Esophagus squamous epithelium (tissue), 5 donors: Measurements from ENCODE around the gene CELSR3. TPM values are rescaled to one million over a fixed set of nuclear protein-coding genes. Genes with fewer than 3 reads are reported as not detected.

Source experiments
- DNase-seq: peaks from one replicate; lab custom pipeline; 2025; lab: John Stamatoyannopoulos, UW
- H3K27ac ChIP-seq, 4 donors: fragments of 200-600 bp; sonication (generic); one replicate each; pipeline ENCODE4 v1.5.1; 2016 to 2019; ENCODE audit warnings: mild to moderate bottlenecking in 1 of 4
- H3K27me3 ChIP-seq, 4 donors: fragments of 200-600 bp; sonication (generic); 1 replicate in 3 of 4; 2 replicates in 1 of 4; pipeline versions ENCODE4 v1.5.1 to v1.6.0; 2017 to 2021; ENCODE audit warnings: antibody characterized with exemption in 1 of 4
- H3K36me3 ChIP-seq, 3 donors: fragments of 200-600 bp; sonication (generic); one replicate each; pipeline ENCODE4 v1.5.1; 2016 to 2019
- H3K4me1 ChIP-seq, 3 donors: fragments of 200-600 bp; sonication (generic); one replicate each; pipeline ENCODE4 v1.5.1; 2017 to 2019
- H3K4me3 ChIP-seq, 4 donors: fragments of 200-600 bp; sonication (generic); 1 replicate in 3 of 4; 2 replicates in 1 of 4; pipeline ENCODE4 v1.5.1; 2016 to 2019; ENCODE audit warnings: mild to moderate bottlenecking in 2 of 4, moderate library complexity in 1 of 4
- H3K9me3 ChIP-seq, 3 donors: fragments of 200-600 bp; sonication (generic); one replicate each; pipeline ENCODE4 v1.5.1; 2016 to 2019
- POLR2A ChIP-seq, 4 donors: fragments of 450-650 bp; IDR thresholded peaks; one replicate each; pipeline ENCODE4 v1.6.1; 2017; ENCODE audit warnings: antibody characterized with exemption in 4 of 4, mild to moderate bottlenecking in 4 of 4, moderate library complexity in 3 of 4
- WGBS, 2 donors: methylation state at CpG; one replicate each; pipeline ENCODE4 v1.1.5; 2018; 5-methylcytosine and 5-hydroxymethylcytosine counted together
- intact Hi-C: fragments of 100-400 bp; cut with DNase I; formaldehyde crosslinking; loops from one replicate; pipeline ENCODE4 v1.15.0; 2022
- total RNA-seq, 4 donors: library from RNA; depleted of rRNA; stranded (reverse); fragments of >200 nt; gene quantifications; one replicate each; pipeline ENCODE4 v1.1.0, GENCODE V29; 2016
- TF ChIP-seq, protein P1 (sequence below), 6 experiments: fragments of 450-650 bp in 4 of 6; fragments of 200-600 bp in 2 of 6; sonication (generic) in 2 of 6; IDR thresholded peaks; one replicate each; pipeline ENCODE4 v1.5.1; 2016 to 2019; ENCODE audit warnings: antibody characterized with exemption in 6 of 6, mild to moderate bottlenecking in 4 of 6, moderate library complexity in 4 of 6
- donor health status: DM: yes; HTN: yes; CAD: no.

Gene CELSR3
- total RNA-seq, 4 donors from 2014 or later, result 0.31 to 0.76 (median 0.45) TPM

DNA sequence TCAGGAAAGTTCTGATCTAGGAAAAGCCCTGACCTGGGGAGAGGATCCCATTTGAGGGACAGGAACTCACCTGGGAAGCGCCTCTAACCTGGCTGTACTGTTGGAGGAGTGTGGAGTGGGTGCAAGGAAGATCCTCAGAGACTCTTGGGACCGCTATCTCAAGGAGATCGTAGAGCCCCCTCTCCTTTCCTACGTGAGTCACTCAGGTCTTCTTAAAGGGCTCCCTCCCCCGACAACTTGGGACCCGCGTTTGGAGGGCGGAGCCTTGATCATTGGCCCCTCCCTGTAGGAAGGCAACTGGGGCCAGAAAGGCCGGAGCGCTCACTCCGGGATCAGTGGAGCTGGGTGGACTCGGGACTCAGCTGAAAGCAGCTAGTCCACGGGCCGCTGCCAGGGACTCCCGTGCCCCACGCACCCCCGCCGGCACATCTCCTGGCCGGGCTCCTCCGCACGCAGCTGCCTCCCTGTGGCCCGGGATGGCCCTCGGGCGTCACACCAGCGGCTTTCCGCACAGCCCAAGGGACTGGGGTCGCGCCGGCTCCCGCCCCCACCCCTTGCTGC, 27.9 kb downstream of the CELSR3 start:
- peak overlapping the region; percentile 66 to 96 (median 90) for H3K4me3 ChIP-seq
- WGBS, 2 donors, result 0 to 20% methylated on average over 4 of the region's 30 CpGs

DNA sequence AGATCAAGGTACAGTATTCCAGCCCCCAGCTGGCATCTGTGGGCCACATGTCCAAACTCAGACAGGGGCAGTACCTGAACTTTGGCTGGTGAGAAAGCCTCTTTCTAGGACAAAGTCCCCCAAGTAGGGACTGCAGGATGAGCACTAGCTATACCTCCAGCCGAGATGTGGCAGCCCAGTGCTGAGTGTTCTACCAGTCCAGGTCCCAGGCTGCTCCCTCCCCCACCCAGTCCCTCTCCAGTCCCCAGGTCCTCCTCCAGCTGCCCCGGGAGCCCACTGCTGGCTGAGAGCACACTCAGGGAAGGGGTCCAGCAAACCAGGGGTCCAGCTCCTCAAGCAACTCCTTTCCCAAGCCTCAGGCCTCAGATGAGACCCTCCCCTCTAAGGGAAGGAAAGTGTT, 28.9 kb downstream of the CELSR3 start:
- intact Hi-C loops, result no loop called here
- H3K27ac ChIP-seq, result no peak overlapping the region
- TF ChIP-seq, protein P1, sequence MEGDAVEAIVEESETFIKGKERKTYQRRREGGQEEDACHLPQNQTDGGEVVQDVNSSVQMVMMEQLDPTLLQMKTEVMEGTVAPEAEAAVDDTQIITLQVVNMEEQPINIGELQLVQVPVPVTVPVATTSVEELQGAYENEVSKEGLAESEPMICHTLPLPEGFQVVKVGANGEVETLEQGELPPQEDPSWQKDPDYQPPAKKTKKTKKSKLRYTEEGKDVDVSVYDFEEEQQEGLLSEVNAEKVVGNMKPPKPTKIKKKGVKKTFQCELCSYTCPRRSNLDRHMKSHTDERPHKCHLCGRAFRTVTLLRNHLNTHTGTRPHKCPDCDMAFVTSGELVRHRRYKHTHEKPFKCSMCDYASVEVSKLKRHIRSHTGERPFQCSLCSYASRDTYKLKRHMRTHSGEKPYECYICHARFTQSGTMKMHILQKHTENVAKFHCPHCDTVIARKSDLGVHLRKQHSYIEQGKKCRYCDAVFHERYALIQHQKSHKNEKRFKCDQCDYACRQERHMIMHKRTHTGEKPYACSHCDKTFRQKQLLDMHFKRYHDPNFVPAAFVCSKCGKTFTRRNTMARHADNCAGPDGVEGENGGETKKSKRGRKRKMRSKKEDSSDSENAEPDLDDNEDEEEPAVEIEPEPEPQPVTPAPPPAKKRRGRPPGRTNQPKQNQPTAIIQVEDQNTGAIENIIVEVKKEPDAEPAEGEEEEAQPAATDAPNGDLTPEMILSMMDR (IDR thresholded peaks at IDR 0.05), result no peak
- TF ChIP-seq POLR2A (IDR thresholded peaks at IDR 0.05), result no peak
- 100% methylated on average over 1 of the region's 2 CpGs; no CpG with 5 or more reads in 1 of the 2 donors for WGBS, 2 donors
- no peaks in the 10 kb centered on the region for H3K9me3 ChIP-seq
- no peak for DNase-seq
- H3K4me3 ChIP-seq, result no peak overlapping the region
- H3K4me1 ChIP-seq, result peaks cover 15 to 35% (median 19%) of the 10 kb centered on the region in 3 donors
- H3K27me3 ChIP-seq, result no peaks in the 10 kb centered on the region
- peaks cover 0 to 48% (median 0%) of the 10 kb centered on the region in 3 donors for H3K36me3 ChIP-seq

More for the DNA sequence above, 27.9 kb downstream of the CELSR3 start:
- H3K27me3 ChIP-seq, result no peaks in the 10 kb centered on the region
- peak overlapping the region; percentile 56 to 88 (median 86) for H3K27ac ChIP-seq
- H3K36me3 ChIP-seq, result peaks cover 0 to 40% (median 0%) of the 10 kb centered on the region in 3 donors
- intact Hi-C loops, result no loop called here
- peaks cover 15 to 35% (median 19%) of the 10 kb centered on the region in 3 donors for H3K4me1 ChIP-seq
- DNase-seq, result no peak
- no peak for TF ChIP-seq POLR2A (IDR thresholded peaks at IDR 0.05)
- TF ChIP-seq, protein P1 (IDR thresholded peaks at IDR 0.05), result peak in 1 of 6 experiments; percentile 14
- no peaks in the 10 kb centered on the region for H3K9me3 ChIP-seq

GRCh38 chr3:48633256-48633655, 29.4 kb downstream of the CELSR3 start:
- Histone ChIP-seq H3K4me3 (no peak overlapping the region), H3K9me3 (no peaks in the 10 kb centered on the region), H3K27ac (no peak overlapping the region), H3K36me3 (peaks cover 0 to 53% (median 0%) of the 10 kb centered on the region in 3 donors), H3K27me3 (no peaks in the 10 kb centered on the region), H3K4me1 (peaks cover 15 to 35% (median 19%) of the 10 kb centered on the region in 3 donors)
- WGBS, 2 donors, result 94 to 97% methylated on average over 11 to 12 of the region's 15 CpGs
- no peak for DNase-seq
- TF ChIP-seq, protein P1 (IDR thresholded peaks at IDR 0.05), result no peak
- TF ChIP-seq POLR2A (IDR thresholded peaks at IDR 0.05), result no peak
- intact Hi-C loops, result no loop called here

DNA sequence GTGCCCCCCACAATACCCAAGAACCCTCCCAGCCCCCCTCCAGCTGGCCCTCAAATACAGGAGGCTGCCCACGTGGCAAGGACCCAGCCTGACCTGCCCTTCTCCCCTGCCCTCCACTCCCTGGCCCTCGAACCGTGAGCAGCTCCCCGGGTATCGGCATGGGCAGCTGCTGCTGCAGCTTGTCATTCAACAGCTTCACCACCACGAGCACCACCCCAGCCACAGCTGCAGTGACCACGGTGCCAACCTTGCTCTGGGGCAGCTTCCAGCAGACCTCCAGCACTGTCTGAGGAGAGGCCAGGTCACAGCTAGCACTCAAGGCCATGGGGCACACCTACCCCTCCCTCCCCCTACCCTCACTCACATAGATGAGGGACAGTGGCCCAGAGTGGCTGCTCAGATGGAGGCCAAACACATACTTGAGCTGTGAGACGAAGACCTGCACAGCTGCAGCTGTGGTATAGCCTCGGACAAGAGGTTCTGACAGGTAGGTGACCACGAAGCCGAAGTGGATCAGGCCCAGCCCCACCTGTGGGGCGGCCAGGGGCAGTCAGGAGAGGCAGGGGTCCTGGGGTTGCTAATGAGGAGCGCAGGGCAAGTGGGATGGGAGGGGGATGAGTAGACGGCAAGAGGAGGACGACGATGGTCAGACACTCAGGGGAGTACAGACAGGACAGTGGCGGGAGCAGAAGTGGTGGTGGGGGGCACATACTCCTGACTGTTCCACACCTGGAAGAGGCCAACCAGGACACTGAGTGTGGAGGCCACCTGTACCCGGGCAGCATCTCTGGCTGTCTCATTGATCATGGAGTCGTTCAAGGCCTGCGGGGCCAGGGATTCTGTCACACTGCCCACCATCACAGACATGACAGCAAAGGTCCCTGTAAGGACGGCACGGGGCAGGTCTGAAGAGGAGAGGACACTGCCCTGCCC, 30.9 kb downstream of the CELSR3 start:
- no peaks in the 10 kb centered on the region for H3K27me3 ChIP-seq
- WGBS, 2 donors, result 86 to 93% methylated on average over 17 to 21 of the region's 22 CpGs
- no peak overlapping the region for H3K27ac ChIP-seq
- intact Hi-C loops, result no loop called here
- H3K4me3 ChIP-seq, result no peak overlapping the region
- peaks cover 15 to 35% (median 19%) of the 10 kb centered on the region in 3 donors for H3K4me1 ChIP-seq
- TF ChIP-seq, protein P1 (IDR thresholded peaks at IDR 0.05), result no peak
- TF ChIP-seq POLR2A (IDR thresholded peaks at IDR 0.05), result no peak
- peaks cover 0 to 68% (median 0%) of the 10 kb centered on the region in 3 donors for H3K36me3 ChIP-seq
- DNase-seq, result no peak
- no peaks in the 10 kb centered on the region for H3K9me3 ChIP-seq

DNA sequence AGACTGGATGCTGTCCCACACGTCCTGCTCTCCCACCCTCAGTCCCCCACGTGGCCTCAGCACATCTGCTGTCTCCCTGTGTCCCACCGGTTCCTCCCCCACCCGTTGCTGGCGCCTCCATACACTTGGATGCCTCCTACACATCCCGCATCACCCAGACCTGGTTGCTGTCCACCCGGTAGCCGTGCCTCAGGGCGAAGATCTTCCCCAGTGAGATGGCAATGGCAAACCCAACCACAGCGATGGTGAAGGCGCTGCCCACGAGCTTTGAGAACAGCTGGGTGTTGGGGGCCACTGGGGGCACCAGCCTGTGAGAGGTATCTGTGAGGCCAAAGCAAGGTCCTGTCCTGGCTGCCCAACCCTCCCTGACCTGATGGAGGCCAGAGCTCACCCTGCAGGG, 31.9 kb downstream of the CELSR3 start:
- Histone ChIP-seq H3K36me3 (peaks cover 0 to 77% (median 6%) of the 10 kb centered on the region in 3 donors), H3K4me1 (peaks cover 12 to 25% (median 13%) of the 10 kb centered on the region in 3 donors), H3K4me3 (no peak overlapping the region), H3K9me3 (no peaks in the 10 kb centered on the region), H3K27ac (no peak overlapping the region), H3K27me3 (no peaks in the 10 kb centered on the region)
- no peak for DNase-seq
- intact Hi-C loops, result no loop called here
- WGBS, 2 donors, result 89 to 90% methylated on average over 4 to 8 of the region's 12 CpGs
- TF ChIP-seq POLR2A (IDR thresholded peaks at IDR 0.05), result no peak
- TF ChIP-seq, protein P1 (IDR thresholded peaks at IDR 0.05), result no peak
